Right renal cortex interstitium (tissue), 3 donors: ENCODE results near the gene CYP26C1. TPM values are rescaled to one million over a fixed set of nuclear protein-coding genes. Genes with fewer than 3 reads are reported as not detected.
"Not testable (repeated sequence)": the region's sequence is repeated elsewhere in the genome, so short reads cannot be mapped to it uniquely, and the experiment has no call there.

Source experiments
- DNase-seq, 3 donors: peaks; one replicate each; pipeline ENCODE4 v3.0.0-alpha.2; 2013; ENCODE audit warnings: low read depth in 3 of 3, low spot score in 2 of 3
- polyA plus RNA-seq, 3 donors: library from polyadenylated mRNA; unstranded; fragments of 120-200 nt; gene quantifications; one replicate each; pipeline ENCODE4 v1.2.1, GENCODE V29; 2013; ENCODE audit not compliant: insufficient read length in 3 of 3

CYP26C1 gene
- polyA plus RNA-seq, 3 donors: 0.04 to 0.10 (median 0.07) TPM

GRCh38 chr10:93099670-93100069, 39.1 kb downstream of the CYP26C1 start:
- DNase-seq: no peak

GRCh38 chr10:93101148-93101547, 40.5 kb downstream of the CYP26C1 start:
- not testable (repeated sequence) for DNase-seq

- DNase-seq: no peak
These were observed 43.4 kb downstream of the CYP26C1 start for GRCh38 chr10:93103953-93104352.

- DNase-seq: no peak
These were observed 46.1 kb downstream of the CYP26C1 start for GRCh38 chr10:93106631-93107072.

- DNase-seq: no peak
These were observed 50.0 kb downstream of the CYP26C1 start for GRCh38 chr10:93110472-93111146.

- no peak for DNase-seq
These were observed 52.4 kb downstream of the CYP26C1 start for GRCh38 chr10:93113042-93113441.

GRCh38 chr10:93115661-93116383, 55.2 kb downstream of the CYP26C1 start:
- no peak for DNase-seq

Other genes with a start within 250 kb of the CYP26C1 start
- gene EXOC6, start 212.3 kb upstream of the CYP26C1 start, polyA plus RNA-seq: 10 to 100 TPM; 18.2 to 21.4 (median 20.7) TPM
- under 1 TPM in 1 of 3 donors, not detected in 2; 0.11 TPM for gene CYP26A1, start 13.1 kb downstream of the CYP26C1 start, polyA plus RNA-seq